Suprapubic skin (tissue), 4 donors: ENCODE measurements around the gene KRT78.

Experiments used
- CTCF ChIP-seq, 2 donors: fragments of 200-600 bp in 1 of 2; fragments of 450-650 bp in 1 of 2; sonication (generic) in 1 of 2; IDR thresholded peaks; one replicate each; pipeline ENCODE4 v1.5.1; 2016 to 2019; ENCODE audit warnings: antibody characterized with exemption in 2 of 2, mild to moderate bottlenecking in 1 of 2, moderate library complexity in 1 of 2
- EP300 ChIP-seq: sonication (generic); formaldehyde crosslinking; IDR thresholded peaks from one replicate; pipeline ENCODE4 v1.6.1; 2017; ENCODE audit warnings: antibody characterized with exemption
- POLR2A ChIP-seq, 2 donors: fragments of 450-650 bp; IDR thresholded peaks; one replicate each; pipeline ENCODE4 v1.6.1; 2017; ENCODE audit warnings: antibody characterized with exemption in 2 of 2, mild to moderate bottlenecking in 2 of 2, moderate library complexity in 2 of 2
- POLR2AphosphoS5 ChIP-seq, 3 donors: sonication (generic); formaldehyde crosslinking; IDR thresholded peaks; one replicate each; pipeline ENCODE4 v1.6.1; 2017; ENCODE audit warnings: antibody characterized with exemption in 3 of 3

- no peak for TF ChIP-seq CTCF (IDR thresholded peaks at IDR 0.05)
- TF ChIP-seq POLR2A (IDR thresholded peaks at IDR 0.05) = no peak
- no peak for TF ChIP-seq EP300
- no peak for TF ChIP-seq POLR2AphosphoS5 (IDR thresholded peaks at IDR 0.05)
These were observed 27.6 kb downstream of the KRT78 start for GRCh38 chr12:52821071-52821730.
